GM18498 (cell line): ENCODE data around the gene BDNF.
"Not testable (repeated sequence)": the region's sequence is repeated elsewhere in the genome, so short reads cannot be mapped to it uniquely, and the experiment has no call there.

ENCODE experiments used
- ATAC-seq: cut with Tn5 transposase; IDR thresholded peaks from one replicate; pipeline ENCODE4 v1.9.1; 2021; ENCODE audit warnings: mild to moderate bottlenecking, moderate library complexity; ENCODE audit not compliant: unreplicated experiment

Gene BDNF

GRCh38 chr11:27672836-27673464, 27.3 kb downstream of the BDNF start:
- no peak for ATAC-seq

DNA sequence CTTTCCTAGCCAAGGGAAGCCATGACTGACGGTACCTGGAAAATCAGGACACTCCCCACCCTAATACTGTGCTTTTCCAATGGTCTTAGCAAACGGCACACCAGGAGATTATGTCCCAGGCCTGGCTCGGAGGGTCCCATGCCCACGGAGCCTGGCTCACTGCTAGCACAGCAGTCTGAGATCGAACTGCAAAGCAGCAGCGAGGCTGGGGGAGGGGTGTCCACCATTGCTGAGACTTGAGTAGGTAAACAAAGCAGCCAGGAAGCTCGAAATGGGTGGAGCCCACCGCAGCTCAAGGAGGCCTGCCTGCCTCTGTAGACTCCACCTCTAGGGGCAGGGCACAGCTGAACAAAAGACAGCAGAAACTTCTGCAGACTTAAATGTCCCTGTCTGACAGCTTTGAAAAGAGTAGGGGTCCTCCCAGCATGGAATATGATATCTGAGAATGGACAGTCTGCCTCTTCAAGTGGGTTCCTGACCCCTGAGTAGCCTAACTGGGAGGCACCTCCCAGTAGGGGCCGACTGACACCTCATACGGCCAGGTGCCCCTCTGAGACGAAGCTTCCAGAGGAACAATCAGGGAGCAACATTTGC, 34.6 kb downstream of the BDNF start:
- ATAC-seq = not testable (repeated sequence)

GRCh38 chr11:27663326-27663725, 36.9 kb downstream of the BDNF start:
- no peak for ATAC-seq

- no peak for ATAC-seq
Observed at GRCh38 chr11:27660171-27660570, 40.1 kb downstream of the BDNF start.

DNA sequence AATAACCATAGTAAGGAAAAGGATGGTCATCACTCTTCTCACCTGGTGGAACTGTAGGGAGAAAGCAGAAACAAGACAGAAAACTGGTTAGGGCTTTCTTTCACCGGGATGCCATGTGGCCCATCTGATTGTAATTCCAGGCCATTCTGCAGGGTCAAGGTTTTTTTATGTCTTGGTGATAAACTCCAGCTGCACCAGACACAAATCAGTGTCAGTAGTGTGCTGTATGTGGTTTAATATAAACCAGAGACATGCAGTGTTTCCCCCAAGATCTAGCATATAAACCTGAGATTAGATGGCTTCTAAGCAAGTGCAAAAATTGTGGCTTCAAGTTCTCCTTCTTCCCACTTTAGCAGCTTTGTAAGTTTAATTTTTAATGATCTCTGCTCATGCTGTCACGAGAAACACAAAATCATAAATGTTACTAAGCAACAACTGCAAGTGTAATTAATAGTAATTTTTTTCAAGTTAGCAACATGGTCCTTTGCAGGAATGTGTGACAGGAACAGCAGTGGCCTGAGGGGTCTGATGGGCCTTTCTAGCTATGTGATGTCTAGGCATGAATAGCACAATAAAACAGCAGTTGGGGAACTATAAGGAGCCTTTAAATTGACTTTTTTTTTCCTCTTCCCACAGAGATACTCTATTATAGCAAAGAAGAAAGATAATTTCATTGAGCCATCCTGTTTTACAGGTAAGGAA, 41.6 kb downstream of the BDNF start:
- no peak for ATAC-seq

DNA sequence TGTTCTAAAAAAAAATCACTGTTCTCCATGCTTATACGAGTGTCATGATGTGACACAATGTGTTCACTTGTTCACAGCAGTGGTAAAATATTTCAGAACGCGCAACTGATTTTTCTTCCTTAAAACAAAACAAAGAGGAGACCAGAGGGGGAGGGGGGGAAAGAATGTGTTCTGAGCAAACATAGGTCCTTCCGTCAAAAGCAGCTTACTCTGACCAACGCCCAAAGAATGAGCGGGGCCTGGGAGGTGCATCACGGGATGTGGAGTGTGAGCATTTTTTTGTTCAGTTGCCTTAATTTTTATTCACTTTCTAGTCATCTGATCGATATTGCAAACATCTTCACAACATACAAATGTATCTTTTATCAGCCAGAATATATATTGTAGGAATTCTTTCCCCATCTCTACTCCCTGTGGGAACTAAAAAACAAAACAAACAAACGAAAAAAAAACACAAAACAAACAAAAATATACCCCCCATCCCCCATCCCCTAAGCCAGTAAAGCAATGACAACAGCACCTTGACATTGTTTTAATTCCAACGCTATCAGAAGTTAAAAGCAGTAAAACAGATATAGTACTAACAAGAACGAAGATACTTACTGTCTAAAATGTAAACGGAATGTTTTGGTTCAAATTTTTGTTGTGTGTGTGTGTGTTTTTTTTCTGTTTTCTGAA, 43.3 kb downstream of the BDNF start:
- no peak for ATAC-seq

DNA sequence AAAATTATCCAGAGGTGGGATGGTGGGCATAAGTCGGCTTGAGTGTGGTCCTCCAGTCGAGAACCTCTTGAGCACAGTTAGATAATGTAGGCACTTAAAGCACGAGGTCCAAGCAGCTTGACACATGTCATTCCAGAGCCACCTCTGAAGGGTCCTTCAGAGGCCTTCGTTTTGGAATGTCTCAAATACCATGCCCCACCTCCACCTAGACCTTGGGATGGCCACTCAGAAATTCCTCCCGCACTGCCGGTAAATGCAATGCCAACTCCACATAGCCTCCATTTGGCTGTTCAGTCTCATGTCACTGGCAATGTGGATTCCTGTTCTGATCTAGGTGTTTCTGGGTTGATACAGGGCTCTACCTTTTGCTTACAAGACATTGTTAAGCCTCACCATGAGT, 43.9 kb downstream of the BDNF start:
- ATAC-seq = no peak

DNA sequence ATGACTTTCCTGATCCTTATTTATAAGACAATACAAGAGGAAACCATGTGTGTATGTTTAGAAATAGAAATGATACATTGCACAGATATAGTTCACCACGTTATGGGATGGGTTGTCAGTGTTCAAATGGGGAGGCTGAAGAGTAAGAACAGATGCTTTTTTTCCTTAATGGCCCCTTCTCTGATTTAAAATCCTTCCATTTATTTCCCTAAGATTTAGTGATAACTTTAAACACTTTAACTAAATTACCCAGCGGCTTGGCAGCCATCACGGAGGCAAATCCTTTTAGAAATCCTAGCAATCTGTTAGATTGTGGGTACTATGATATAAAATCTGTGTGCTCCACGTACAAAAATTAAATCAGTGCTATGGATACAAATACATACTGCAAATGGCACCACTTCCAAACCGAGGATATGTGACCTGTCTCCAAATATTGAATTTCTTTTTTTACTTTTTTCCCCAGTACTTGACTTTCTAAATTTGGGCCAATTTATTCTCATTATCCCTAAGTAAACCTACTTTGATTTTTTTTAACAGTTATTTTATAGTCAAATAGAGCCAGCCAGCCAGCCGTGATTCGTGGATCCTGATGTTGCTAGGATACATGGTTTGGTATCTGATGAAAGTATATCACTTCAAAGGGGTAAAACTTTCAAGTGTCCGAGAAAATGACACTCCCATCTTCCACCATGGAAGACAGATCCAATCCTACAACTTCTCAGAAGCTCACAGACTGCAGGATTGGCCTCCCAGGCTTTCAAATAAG, 46.1 kb downstream of the BDNF start:
- ATAC-seq = no peak

- ATAC-seq = no peak
Observed at GRCh38 chr11:27651711-27652110, 48.5 kb downstream of the BDNF start.

DNA sequence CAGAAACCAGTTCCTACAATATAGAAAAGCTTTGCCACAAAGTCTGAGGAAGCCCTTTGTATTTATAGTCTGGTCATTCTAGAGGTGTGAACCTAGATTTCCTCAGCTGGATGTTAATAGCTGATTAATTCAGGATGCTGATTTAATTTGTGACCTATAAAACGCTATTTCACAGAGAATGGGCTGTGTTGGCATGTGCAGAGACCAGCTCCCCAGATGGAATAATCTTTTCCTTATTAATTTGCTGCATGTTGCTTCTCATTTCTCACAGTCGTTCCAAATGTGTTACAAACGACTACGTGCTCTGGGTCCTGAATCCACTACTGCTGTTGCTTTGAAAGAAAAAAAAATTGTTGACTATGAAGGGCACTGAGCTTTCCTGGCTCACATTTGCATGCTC, 49.3 kb downstream of the BDNF start:
- no peak for ATAC-seq

GRCh38 chr11:27649800-27650199, 50.5 kb downstream of the BDNF start:
- no peak for ATAC-seq

- ATAC-seq = no peak
Observed at GRCh38 chr11:27648840-27649239, 51.4 kb downstream of the BDNF start.

DNA sequence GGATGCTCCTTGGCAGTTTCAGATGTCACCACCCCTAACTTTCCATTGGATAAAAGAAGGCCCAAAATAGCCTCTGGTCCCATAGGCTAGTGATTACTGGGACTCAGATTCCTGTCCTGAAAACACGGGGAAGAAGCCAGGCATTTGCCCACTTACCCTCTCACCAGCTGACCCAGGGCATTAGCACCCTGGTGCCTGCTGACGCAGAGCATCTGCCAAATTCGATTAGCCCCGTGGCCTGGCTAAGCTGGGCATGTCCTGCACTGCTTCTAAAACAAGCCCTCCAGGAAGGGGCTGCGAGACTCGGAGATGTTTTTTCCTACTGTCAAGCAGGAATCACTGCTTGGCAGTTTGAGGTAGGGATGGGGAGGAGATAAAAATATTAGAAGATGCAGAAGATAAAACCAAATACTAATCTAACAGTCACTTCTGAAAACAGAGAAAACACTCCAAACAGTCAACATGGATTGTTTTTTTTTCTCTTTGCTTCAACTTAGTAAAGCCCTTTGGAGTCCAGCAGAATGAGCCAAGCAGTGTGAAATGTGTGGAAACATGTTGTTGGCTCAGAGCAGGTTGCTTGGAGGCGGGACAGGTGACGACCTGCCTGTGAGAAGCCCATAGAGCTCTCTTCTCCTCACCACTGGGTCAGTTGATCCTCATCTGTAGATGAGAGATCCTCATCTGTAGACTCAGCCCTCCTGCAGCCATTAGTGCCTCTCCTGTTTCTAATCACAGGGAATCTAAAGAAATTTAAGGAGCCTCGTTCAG, 54.0 kb downstream of the BDNF start:
- no peak for ATAC-seq

GRCh38 chr11:27642954-27643353, 57.3 kb downstream of the BDNF start:
- ATAC-seq = no peak

DNA sequence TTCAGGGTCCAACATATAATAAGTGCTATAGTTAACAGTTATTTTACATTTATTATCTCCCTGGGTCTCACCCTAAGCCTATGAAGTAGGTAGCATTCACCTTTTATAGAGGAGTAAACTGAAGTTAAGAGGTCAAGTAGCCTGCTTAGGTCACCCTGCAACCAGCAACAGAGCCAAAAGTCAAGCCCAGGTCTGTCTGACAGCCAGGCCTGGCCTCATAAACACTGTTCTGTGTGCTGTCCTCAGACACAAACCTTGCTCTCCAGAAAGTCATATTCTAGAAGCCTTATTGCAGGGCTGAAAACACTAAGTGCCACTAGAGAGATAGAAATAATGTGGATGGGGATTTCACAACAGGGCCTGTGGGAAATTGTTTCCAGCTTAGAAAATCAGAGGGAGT, 59.3 kb downstream of the BDNF start:
- ATAC-seq = no peak

DNA sequence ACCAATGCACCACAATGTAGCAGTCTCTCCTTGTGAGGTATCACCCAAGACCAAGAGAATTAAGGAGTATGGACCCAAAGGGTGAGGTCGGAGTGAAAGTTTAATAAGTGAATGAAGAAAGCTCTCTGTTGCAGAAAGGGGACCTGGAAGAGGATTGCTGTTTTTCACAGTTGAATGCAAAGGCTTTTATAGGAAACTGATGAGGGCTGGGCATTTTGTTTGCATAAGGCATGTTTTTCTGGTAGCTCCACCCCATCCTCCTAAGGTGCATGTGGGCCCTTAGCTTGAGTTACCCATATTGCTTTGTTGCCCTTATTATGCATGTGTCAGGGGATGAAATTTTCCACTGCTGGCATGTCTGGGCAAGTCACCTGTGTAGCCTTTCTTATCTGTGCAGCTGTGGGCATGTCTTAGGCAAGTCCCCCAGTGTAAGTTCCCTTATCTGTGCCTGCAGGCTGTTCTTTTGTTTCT, 64.7 kb downstream of the BDNF start:
- peak; percentile 50 for ATAC-seq

DNA sequence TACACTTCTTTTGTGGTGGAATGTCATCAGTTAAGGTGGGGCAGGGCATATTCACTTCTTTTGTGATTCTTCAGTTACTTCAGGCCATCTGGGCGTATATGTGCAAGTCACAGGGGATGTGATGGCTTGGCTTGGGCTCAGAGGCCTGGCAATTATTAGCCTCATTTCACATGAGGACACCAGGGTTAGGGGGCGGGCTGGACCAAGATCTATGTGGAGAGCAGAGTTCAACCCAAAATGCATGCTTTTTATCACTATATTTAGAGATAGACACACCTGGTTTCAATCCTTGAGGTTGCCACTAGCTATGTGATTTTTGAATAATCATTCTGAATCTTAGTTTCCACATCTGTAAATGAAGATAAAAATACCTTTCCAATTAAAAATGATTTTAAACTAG, 65.5 kb downstream of the BDNF start:
- ATAC-seq = not testable (repeated sequence)

DNA sequence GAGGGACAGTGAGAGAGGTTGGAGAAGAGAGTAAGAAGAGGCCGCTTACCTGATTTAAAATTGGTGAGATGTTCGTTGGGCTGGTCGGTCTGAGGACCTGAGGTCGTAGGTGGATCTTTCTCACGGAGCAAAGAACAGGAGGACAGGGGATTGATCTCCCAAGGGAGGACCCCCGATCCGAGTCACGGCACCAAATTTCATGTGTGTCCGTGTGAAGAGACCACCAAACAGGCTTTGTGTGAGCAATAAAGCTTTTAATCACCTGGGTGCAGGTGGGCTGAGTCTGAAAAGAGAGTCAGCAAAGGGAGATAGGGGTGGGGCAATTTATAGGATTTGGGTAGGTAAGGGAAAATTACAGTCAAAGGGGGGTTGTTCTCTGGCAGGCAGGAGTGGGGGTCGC, 66.0 kb downstream of the BDNF start:
- not testable (repeated sequence) for ATAC-seq

- ATAC-seq = not testable (repeated sequence)
Observed at GRCh38 chr11:27629023-27629422, 71.2 kb downstream of the BDNF start.

DNA sequence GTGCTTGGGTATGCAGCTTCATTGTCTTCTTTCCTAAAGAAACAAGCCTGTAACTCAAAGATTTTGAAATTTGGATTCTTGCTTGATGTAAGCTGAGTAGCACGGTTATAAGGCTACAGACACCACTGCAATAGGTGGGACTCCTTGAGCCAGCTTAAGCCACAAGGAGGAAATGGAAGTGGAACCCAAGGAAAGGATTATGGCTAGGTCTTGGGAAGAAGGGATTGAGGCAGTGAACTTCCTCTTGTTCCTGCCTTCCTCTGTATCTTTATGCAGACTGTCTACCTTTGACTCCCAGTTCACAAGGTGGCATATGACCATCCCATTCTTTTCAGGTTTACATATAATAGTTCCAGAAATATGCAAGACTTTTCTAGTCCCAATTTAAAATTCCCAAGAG, 72.3 kb downstream of the BDNF start:
- no peak for ATAC-seq
